Measurements from ENCODE around the gene STXBP6.

STXBP6 gene

DNA sequence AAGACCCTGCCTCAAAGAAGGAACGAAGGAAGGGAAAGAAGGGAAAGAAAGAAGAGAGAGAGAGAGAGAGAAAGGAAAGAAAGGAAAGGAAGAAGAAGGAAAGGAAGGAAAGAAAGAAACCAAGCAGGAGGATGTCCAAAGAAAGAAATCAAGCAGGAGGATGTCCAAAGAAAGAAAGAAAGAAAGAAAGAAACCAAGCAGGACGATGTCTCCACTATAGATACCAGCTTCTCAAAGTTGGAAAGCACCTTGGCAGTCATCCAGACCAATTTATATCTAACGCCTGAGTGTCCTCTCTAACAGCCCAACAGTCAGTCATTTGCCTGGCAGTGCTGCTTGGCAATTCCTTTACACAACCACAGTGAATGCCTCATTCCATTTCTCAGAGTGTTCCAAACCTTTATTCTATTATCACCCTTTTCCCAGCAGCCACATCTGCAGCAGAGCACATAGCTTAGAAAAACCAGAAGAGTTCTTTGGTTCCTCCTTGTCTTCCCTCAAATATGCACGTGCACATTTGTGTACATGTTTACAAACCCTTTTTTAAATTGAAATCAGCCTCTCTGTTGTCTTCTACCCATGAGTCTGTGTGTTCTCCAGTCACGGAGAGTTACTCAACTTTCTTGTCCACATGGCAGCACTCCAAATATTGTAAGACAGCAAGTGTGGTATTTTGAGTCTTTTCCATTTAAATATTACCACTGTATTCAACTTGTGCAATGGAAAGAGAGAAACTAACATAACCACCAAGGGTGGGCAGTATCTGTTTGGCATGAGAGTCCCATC lies 138.4 kb downstream of the STXBP6 start:
- DNase-seq = no peak

DNA sequence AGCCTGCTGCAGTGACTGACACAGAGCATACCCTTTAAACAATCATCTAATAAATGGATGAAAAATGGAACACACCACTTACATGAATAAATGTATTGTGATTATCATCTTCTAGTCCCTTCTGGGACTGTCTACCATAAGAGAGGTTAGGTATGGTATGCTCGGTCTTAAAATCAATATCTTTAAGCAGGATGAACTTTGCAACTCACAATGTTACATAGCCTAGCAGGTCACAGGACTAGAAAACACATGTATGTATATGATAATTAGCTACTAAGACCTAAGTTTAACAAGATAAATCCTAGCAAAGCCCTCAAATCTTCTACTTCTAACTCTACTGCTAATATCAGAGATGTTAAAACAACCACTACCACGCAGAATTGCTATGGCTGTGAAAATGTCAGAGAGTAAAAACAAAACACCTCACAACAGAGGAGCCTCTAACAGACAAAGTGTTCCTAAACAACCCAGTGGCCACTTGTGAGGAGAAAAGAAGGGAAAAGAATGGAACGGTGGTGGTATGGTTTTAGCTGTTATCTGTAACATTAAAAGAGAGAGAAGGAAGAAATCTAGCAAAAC lies 139.4 kb downstream of the STXBP6 start:
- no peak for DNase-seq

DNA sequence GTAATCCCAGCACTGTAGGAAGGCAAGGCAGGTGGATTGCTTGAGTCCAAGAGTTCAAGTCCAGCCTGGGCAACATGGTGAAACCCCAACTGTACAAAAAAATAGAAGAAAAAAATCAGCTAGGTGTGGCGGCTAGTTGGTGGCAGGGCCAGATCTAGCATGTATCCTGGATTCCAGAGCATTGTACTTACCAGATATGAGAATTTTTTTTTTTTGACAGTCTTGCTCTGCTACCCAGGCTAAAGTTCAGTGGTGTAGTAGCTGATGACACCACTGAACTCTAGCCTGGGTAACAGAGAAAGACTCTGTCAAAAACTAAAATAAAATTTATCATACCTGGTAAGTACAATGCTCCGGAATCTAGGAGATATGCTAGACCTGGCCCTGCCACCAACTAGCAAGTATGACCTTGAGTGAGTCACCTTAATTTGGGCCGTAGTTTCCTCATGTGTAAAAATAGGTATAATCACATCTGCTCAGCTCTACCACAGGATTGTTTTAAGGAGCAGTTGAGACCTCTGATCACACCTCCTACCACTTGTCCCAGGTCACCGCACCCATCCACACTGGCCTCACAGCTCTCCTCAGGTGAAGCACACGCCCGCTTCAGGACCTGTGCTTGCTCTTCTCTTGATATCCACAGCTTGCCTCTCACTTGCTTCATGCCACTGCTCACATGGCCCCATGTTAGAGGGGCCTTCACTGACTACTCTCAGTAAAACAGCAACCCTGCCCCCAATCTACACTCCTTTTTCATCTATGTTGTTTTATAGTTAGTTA lies 140.2 kb downstream of the STXBP6 start:
- no peak for DNase-seq

DNA sequence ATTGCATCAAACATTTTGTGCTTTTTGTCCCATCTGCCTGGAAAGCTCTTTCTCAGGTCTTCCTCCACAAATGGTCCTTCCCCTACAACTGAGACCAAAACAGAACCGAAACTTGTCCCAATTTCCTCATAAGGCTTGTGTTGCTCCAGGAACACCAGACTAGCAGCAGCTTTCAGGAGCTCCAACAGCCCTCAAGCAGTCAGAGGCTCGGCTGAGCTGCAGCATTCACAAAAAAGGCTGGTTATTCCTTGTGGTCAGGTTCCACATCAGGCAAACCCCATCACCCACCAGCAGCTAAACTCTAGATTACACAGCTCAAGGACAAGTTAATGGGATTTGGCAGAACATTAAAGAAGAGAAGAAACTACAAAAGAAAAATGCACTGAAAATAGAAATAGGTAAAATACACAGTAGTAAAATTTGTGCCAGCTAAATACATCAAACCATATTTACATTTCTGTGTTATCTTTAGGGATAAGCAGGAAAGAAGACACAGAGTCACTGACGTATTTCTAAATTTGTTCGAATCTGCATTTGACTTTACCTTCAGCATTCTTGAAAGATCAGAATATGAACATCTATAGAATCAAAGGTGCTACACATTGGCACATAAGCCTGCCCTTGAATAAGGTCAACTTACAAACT lies 141.2 kb downstream of the STXBP6 start:
- DNase-seq = no peak

DNA sequence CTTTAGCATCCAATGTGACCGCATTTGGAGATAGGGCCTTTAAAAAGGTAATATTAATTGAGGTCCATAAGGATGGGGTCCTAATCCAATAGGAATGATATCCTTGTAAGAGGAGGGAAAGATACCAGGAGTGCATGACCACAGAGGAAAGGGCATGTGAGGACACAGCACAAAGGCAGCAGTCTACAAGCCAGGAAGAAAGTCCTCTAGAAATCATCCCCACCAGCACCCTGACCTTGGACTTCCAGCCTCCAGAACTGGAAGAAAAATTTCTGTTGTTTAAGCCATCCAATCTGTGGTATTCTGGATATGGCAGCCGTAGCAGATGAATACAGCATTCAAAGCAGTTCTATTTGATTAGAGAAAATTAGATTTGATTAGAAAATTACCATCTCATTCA lies 145.4 kb downstream of the STXBP6 start:
- no peak for DNase-seq

DNA sequence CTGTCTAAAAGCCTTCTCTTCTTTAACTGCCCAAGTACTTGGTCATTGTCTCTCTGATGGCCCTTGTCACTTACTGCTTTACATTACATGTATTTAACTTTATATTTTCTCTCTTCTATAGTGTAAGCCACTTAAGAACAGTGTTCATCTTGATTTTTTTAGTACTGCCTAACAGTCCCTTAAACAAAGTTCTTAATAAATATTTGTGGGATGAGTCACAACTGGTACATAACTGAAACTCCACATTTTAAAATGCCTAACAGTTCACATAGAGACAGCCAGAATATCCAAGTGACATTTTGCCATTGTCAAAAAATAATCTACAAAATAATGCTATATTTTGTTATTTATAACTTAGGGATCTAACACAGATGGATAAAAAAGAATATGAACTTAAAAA lies 146.6 kb downstream of the STXBP6 start:
- no peak for DNase-seq

DNA sequence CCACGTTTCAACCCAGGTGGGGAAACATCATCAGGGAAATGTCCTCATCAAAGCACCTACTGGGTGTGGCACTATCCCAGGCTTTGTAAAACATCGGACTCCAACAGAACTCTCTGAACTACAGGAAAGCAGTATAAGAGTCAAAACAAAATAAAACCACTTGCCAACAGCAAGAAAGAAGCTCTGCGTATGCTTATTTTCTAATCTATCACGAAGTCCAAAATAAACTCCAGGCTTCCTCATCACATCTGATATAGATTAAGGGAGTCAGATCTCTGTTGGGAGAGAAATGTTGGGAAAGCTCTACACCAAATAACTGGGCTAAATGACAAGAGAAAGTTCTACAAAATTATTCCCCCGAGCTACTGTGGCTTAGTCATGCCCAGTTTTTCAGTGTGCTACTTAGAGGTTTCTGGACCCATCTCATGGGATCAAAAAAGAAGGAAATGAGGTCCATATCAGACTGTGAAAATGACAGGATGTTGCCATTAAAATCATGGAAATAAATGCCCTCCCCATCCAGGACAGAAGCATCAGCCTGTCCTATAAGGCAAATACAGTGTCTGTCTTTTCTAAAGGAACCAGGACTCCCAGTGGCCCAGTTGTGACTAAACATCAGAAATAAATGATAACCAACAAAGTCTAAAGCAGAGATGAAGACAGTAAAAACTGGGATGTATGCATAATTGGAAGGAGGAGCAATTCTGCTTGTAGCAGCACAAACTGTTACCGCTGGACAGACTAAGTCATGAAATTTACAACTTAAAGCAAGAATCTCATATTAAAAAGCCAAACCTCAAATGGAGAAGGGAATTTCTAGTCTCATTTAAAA lies 149.5 kb downstream of the STXBP6 start:
- DNase-seq = peak; percentile 56

DNA sequence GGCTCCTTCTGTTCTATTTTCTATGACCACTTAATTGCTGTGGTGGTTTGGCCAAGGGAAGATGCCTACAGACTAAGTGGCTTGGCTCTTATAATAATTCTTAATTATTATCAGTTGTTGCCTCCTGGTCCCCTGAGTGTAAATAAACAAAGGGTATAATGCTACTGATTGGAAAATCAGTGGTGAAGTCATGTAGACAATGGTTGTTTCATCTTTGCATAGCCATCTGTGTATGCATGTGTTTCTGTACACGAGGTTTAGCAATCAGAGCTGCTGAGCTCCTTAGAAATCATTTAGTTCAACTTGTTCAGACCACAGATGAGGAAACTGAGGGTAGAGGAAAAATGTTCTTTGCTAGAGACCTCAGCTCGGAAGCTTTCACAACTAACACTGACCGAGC lies 152.2 kb downstream of the STXBP6 start:
- DNase-seq = no peak

DNA sequence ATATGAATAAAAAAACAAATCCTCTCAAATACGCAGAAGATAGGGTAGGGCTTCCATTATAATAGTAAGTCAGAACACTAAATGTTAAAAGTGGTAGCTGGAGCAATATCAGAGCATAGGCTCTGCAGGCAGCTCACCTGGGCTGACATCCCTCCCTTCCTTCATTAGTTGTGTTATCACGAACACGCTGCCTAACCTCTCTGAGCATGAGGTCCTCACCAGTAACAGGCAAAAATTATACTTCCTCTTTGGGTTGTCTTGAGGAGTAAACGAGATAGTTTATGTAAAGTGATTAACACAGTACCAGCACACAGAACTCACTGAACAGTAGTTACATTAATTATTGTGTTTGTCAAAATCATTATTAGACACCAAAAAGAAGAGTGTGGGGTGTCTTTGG lies 154.3 kb downstream of the STXBP6 start:
- DNase-seq = no peak

DNA sequence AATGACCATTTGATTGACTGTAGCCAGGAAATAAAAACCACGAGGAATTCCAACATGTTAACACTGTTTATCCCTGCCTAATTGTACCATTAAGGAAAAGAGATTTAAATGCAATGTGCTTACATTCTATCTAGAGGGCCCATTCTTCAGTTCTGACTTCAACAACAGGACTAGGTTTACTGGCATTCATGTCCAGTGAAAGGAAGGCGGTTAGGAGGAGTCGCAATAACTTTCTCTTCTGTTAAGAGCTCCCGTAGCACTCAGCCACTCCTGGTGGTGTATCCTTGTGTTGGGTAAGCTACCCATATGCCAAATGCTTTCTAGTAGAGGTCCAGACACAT lies 154.7 kb downstream of the STXBP6 start:
- DNase-seq = no peak

DNA sequence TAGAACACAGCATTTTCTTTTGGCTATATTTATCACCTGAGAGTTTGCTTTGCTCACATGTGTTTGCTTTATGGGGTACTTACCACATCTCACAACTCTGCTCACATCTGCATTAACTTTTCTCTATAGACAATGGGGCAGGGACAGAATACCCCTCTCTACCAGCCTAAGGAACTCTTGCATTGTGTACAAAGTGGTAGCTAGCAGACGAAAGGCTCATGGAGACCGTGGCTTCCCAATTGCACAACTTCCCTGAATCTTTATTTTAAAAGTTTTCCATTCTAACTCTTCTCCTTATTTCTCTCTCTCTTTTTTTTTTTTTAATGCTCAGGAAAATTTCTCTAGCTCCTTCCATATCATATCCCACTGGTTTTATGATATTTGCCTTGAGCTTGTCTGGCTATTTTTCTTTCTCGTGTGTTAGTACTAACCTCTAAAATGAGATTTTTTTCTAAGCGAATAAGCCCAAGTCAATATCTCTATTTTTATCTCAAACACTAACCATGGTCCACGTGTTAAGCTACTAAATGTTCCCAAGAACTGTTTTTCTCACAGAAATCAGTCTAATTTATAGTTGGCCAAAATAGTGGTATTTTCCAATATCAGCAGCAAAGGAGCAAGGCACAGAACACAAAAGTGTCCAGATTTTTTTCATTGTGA lies 155.2 kb downstream of the STXBP6 start:
- no peak for DNase-seq

DNA sequence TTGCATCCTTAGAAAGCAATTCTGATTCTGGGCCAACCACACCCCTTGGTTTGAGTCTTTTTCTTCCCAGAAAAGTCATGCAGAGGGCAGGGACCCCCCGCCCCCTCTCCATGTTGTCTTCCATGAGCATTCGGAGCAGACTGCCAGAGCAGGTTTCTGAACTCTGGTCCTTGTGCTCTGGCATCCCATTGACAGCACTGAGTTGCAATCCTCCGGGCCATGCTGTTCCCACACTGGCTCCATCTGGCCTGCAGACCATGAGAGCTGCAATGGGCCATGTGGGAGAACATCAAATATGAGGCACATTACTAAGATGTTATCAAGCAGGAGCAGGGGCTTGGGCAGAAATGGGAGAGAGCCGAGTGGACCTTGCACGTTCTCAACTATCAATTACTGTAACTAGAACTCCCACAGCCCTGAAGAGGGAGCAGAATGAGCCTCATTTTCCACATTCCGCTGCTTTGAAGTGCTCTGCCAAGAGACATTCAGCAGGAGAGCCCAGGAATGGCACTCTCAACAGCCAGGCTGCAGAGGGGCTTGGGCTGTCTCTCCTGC lies 157.4 kb downstream of the STXBP6 start:
- DNase-seq = no peak

DNA sequence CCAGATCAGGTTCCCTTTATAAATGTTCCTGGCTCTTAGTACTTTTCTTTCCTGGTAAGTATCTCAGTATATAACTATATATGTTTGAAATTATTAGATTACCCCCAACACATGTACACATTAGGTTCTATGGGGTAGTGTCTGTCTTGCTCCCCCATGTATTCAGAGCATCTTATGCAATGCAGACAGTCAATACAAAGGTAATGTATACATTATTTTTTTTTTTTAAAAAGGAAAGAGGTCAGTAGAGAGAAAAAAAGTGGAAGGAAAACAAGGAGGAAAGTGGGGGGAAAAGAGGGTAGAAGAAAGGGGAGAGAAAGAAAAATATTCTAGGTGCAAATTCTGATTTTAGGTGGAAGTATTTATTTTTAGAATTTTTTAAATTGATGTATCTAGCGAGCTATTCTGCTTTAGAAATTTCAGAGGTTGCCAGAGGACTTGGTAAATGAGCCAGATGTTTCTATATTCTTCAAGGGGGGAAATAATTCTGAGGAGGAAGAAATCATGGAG lies 157.9 kb downstream of the STXBP6 start:
- DNase-seq = no peak

DNA sequence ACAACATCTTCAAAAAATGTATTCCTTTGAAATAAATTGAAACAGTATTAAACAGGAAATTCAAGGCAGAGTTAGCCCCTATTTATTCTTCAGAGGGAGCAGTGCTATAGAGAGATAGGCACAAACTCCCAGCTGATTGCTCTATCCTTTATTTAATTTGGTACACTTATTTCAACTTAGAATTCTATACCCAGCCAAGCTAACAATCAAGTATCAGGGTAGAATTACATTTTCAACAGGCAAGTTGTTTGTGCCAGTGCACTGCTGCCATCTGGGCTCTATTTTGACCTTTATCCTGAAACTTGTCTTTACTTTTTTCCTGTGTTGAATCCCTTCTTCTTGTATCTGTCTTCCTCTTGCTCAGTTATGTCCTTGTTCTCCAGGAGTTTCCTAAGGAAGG lies 159.2 kb downstream of the STXBP6 start:
- no peak for DNase-seq

DNA sequence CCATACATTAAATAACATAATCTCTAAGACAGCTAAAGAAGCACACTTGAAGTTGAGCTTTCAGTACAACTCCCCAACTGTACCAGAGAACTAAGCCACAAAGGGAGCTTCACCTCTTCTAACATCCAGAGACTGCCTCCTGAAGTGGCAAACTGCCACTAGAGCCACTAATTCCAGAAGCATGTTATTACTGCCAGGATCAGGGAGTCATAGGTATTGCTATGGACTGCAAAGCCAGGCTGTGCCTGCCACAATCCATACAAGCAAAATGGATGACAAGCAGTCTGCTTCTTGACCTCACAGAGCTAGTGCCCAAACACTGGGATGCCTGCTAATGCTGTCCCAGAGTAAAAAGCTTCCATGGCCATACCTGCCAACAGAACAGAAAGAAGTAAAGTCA lies 160.1 kb downstream of the STXBP6 start:
- no peak for DNase-seq

DNA sequence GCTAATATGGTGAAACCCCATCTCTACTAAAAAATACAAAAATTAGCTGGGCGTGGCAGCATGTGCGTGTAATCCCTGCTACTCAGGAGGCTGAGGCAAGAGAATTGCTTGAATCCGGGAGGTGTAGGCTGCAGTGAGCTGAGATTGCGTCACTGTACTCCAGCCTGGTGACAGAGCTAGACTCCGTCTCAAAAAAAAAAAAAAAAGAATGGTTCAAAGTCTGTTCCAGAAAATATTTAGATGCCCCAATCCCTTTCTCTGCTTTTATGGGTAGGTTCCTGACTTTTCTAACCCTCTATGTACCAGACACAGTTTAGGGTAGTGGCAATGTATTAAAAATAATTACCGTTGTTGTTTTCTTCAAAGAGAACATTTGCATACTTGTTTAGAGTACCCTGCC lies 161.4 kb downstream of the STXBP6 start:
- no peak for DNase-seq

DNA sequence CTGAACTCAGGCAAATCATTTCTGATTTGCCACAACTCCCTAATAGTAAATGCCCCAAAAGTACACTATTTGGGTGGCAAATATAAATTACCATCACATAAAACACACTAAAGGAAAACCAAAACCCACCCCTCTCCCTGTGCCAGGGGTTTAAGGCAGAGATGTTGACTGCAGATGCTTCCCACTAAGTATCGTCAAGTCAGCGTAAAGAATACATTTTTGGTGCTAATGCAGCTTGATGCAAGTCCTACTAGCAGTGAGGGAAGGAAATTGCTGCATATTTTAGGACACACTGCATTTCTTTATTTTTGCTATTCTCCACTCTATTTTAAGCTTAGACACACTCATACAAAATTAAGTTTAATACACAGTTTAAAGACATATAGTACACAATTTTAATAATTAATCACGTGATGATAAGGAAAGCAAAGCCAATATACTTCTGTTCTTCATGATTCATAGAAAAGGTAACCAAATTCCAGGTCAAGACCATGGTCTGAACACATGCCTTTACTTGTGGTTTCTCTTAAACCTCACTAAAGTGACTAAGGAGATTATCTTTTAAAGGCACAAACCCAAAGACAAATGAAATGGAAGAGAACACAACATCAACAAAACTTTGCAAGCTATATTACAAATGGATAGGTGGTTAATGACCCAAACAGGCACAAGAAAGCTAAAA lies 162.2 kb downstream of the STXBP6 start:
- DNase-seq = no peak

DNA sequence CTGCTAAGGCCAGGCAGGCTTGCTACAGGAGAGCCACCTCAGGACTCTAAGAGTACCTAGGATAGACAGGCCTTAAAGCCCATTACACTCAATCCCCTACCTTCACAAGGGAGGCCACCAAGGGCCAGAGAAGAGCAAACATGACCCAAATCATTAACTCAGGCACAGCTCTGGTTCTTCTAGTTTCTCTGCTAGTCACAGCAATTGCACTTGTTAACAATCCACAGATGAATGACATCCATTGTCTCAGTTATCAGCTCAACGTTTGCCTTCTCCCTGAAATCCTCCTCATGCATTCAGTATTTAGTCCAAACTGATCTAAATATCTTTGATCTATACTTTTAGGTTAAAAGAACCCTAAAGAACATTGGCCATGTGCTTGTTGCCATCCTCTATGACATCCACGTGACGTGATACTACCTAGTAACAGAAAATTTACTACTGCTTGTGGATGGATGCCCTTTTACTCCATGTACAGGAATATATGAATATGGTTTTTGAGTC lies 164.5 kb downstream of the STXBP6 start:
- no peak for DNase-seq

DNA sequence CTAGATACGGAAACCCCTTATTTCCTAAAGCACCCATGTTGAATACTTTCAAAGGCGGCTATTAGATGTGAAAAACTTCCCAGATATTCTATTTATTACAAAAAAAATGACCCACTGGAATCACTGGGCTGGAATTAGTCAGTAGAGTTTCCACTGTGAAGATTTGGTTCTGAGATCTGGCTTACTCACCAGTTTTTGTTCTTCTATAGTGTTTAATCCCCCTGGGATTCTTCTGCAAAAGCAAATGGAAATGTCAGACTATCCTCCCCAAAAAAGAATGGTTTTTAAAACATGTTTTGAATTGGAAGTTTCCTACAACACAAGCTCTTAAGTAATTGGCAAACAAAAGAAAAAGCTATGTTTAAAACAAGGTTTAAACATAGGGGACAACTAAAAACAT lies 166.4 kb downstream of the STXBP6 start:
- DNase-seq = no peak

DNA sequence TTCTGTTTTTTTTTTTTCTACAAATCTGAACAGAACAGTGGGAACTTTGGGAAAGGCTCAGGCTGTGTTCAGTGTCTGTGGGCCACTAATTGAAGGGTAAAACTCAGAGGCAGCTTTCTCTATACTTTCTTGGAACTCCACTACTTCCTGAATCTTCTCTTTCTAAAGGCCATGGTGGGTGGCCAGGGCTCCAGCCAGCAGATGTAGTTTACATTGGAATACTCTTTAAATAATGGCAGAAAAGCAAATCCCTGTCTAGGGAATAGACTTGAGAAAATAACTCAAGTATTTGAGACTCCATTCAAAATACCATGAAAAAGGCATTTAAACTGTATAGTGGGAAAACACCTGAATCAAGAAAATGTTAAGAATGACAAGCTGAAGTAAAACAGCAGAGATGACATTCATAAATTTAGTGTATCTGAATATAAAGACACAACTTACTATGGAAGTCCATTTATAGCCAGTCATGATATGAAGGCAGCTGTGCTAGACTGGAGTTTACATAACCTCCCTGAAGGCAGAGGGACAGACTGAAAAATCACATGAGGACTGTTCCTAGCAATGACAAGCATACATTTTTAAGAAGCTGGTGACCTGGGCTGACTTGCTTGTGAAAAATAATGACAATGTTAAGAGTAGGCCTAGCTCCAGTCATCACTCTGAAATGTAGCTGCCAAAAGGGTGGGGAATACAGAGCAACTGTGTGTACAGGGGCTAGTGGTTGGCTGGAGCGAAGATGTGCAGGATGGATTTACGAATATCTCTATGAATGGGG lies 168.6 kb downstream of the STXBP6 start:
- DNase-seq = peak; percentile 68

Measured in left hindlimb (tissue), 1 donor.